GM12801 (cell line): ENCODE results near the gene HOXA13.

Source experiments
- CTCF ChIP-seq: IDR thresholded peaks from one replicate; pipeline ENCODE4 v1.5.1; 2011; ENCODE audit warnings: control low read depth; ENCODE audit not compliant: insufficient read length; ENCODE audit errors: extremely low read depth

HOXA13 gene

GRCh38 chr7:27202862-27203134 lies 2.9 kb upstream of the HOXA13 start:
- TF ChIP-seq CTCF, result no peak

- no peak for TF ChIP-seq CTCF
These were observed 2.3 kb upstream of the HOXA13 start for GRCh38 chr7:27202018-27202861.

- TF ChIP-seq CTCF, result no peak
These were observed 1.7 kb upstream of the HOXA13 start for GRCh38 chr7:27201580-27202017.

GRCh38 chr7:27200761-27201579 lies 1.1 kb upstream of the HOXA13 start:
- TF ChIP-seq CTCF, result no peak

- no peak for TF ChIP-seq CTCF
These were observed 755 bp downstream of the HOXA13 start for GRCh38 chr7:27198871-27199801.

- no peak for TF ChIP-seq CTCF
These were observed 1.6 kb downstream of the HOXA13 start for GRCh38 chr7:27198138-27198841.
